Ovary (tissue), 9 donors: ENCODE data around the gene HOXC9. TPM values are rescaled to one million over a fixed set of nuclear protein-coding genes. Genes with fewer than 3 reads are reported as not detected.
A peak's percentile ranks its signal among the peaks of the same experiment; 100 is the strongest.

Source experiments
- DNase-seq, 5 donors: peaks; one replicate each; pipeline ENCODE4 v3.0.0-alpha.2; 2019 to 2020
- H3K27ac ChIP-seq, 2 donors: fragments of 200-600 bp; one replicate each; pipeline versions ENCODE4 v1.5.1 to v1.8.0; 2019 to 2022
- H3K27me3 ChIP-seq: fragments of 200-600 bp; one replicate; pipeline ENCODE4 v1.8.0; 2022
- H3K36me3 ChIP-seq: fragments of 200-600 bp; sonication (generic); one replicate; pipeline ENCODE4 v1.5.1; 2019
- H3K4me1 ChIP-seq: one replicate; pipeline ENCODE4 v1.8.1; 2013; ENCODE audit warnings: mild to moderate bottlenecking, moderate library complexity; ENCODE audit not compliant: insufficient read depth
- H3K4me3 ChIP-seq: fragments of 200-600 bp; sonication (generic); one replicate; pipeline ENCODE4 v1.5.1; 2017
- H3K9me3 ChIP-seq, 2 donors: fragments of 200-600 bp in 1 of 2; sonication (generic) in 1 of 2; one replicate each; pipeline versions ENCODE4 v1.5.1 to v1.8.1; 2013 to 2019; ENCODE audit warnings: mild to moderate bottlenecking in 1 of 2, moderate library complexity in 1 of 2
- CTCF ChIP-seq, 3 donors: fragments of 450-650 bp in 2 of 3; fragments of 200-600 bp in 1 of 3; IDR thresholded peaks; one replicate each; pipeline versions ENCODE4 v1.5.1 to v1.8.0; 2016 to 2022; ENCODE audit warnings: antibody characterized with exemption in 3 of 3, mild to moderate bottlenecking in 1 of 3
- EP300 ChIP-seq: sonication (generic); formaldehyde crosslinking; IDR thresholded peaks from one replicate; pipeline ENCODE4 v1.6.1; 2017; ENCODE audit warnings: antibody characterized with exemption
- POLR2A ChIP-seq: fragments of 450-650 bp; IDR thresholded peaks from one replicate; pipeline ENCODE4 v1.6.1; 2017; ENCODE audit warnings: antibody characterized with exemption, mild to moderate bottlenecking, moderate library complexity
- WGBS, 3 donors: extraction: QIAGEN DNeasy Blood & Tissue Kit in 1 of 3; methylation state at CpG; one replicate each; pipeline versions ENCODE4 v1.1.5 to v1.1.7; 2013 to 2017; 5-methylcytosine and 5-hydroxymethylcytosine counted together
- intact Hi-C, 4 donors: fragments of 100-400 bp; cut with DNase I; formaldehyde crosslinking; loops; one replicate each; pipeline versions ENCODE4 v1.11.0 to v1.15.1; 2022 to 2023
- polyA plus RNA-seq, 2 donors: library from polyadenylated mRNA; stranded (reverse); fragments of 200-250 nt in 1 of 2; fragments of 350-450 nt in 1 of 2; fragmentation: Illumina TruSeq in 1 of 2; extraction: RNeasy Lipid Tissue Mini Kit (QIAGEN cat#74804) in 1 of 2; gene quantifications; one replicate each; pipeline ENCODE4 v1.2.3, GENCODE V29; 2013 to 2014
- total RNA-seq, 7 donors: library from RNA; depleted of rRNA in 2 of 7; stranded (reverse); fragments of >200 nt in 2 of 7; fragmentation: NEBNext Ultra II Directional in 3 of 7; extraction: Animal tissue kit (Norgen Biotek cat#: 25700) in 3 of 7; gene quantifications; one replicate each; pipeline versions ENCODE4 v1.1.0 to v1.2.4, GENCODE V29; 2016 to 2023
- donor health status: DM: no; HTN: no; CAD: no; lungs with moderate emphysema.
- donor health status: DM: no; HTN: no; CAD: no.
- donor health status: Bipolar disorder and iron deficiency.
- donor health status: DM: yes; HTN: yes; CAD: no.
- donor health status: DM: no; HTN: no; CAD: no.
- donor health status: DM: yes; HTN: yes; CAD: no.

The HOXC9 gene
- total and polyA plus RNA-seq, 9 donors, result 0.26 to 15.0 (median 1.9) TPM; not detected in 1

- H3K27me3 ChIP-seq, result no peaks in the 10 kb centered on the region
- H3K27ac ChIP-seq, result peak overlapping the region in 1 of 2 donors; percentile 72
- WGBS, 3 donors, result 23 to 38% (median 29%) methylated on average over 48 of the region's 48 CpGs
- TF ChIP-seq CTCF (IDR thresholded peaks at IDR 0.05) (no peak), POLR2A (no peak), EP300 (no peak)
- DNase-seq, result peak in 2 of 5 donors; percentile 58 to 66
- peak overlapping the region; percentile 21 for H3K4me3 ChIP-seq
- H3K4me1 ChIP-seq, result peaks cover 9% of the 10 kb centered on the region
- intact Hi-C loops, result loop anchor here in 1 of 4 donors (10.0 kb wide), 1 partner anchor 359 kb away; no protein-coding TSS in a partner anchor
- no peaks in the 10 kb centered on the region for H3K9me3 ChIP-seq
- no peaks in the 10 kb centered on the region for H3K36me3 ChIP-seq
Observed at GRCh38 chr12:53995378-53996239, 4.4 kb upstream of the HOXC9 start.

- intact Hi-C loops, result loop anchor here in 1 of 4 donors (10.0 kb wide), 1 partner anchor 358 kb away; no protein-coding TSS in a partner anchor
- H3K27me3 ChIP-seq, result no peaks in the 10 kb centered on the region
- peak overlapping the region in 1 of 2 donors; percentile 72 for H3K27ac ChIP-seq
- WGBS, 3 donors, result 71 to 89% (median 87%) methylated on average over 29 of the region's 29 CpGs
- H3K4me1 ChIP-seq, result peaks cover 9% of the 10 kb centered on the region
- no peaks in the 10 kb centered on the region for H3K9me3 ChIP-seq
- TF ChIP-seq CTCF (IDR thresholded peaks at IDR 0.05) (no peak), POLR2A (no peak), EP300 (no peak)
- peak overlapping the region; percentile 21 for H3K4me3 ChIP-seq
- DNase-seq, result peak in 1 of 5 donors; percentile 33
- no peaks in the 10 kb centered on the region for H3K36me3 ChIP-seq
Observed at GRCh38 chr12:53996240-53997203, 3.4 kb upstream of the HOXC9 start.

- peak in 1 of 5 donors; percentile 41 for DNase-seq
- WGBS, 3 donors, result 55 to 75% (median 64%) methylated on average over 35 of the region's 35 CpGs
- no peak overlapping the region for H3K4me3 ChIP-seq
- TF ChIP-seq EP300, result no peak
- TF ChIP-seq POLR2A, result no peak
- TF ChIP-seq CTCF (IDR thresholded peaks at IDR 0.05), result no peak
- H3K36me3 ChIP-seq, result no peaks in the 10 kb centered on the region
- H3K27ac ChIP-seq, result no peak overlapping the region
- intact Hi-C loops, result loop anchor here in 1 of 4 donors (10.0 kb wide), 1 partner anchor 357 kb away; no protein-coding TSS in a partner anchor
- no peaks in the 10 kb centered on the region for H3K27me3 ChIP-seq
- H3K4me1 ChIP-seq, result peaks cover 9% of the 10 kb centered on the region
- no peaks in the 10 kb centered on the region for H3K9me3 ChIP-seq
Observed at GRCh38 chr12:53997204-53998109, 2.5 kb upstream of the HOXC9 start.
